PC-9 (cell line): ENCODE data around the gene TTLL5.

Source experiments
- CTCF ChIP-seq: fragments of 200-600 bp; sonication (generic); conservative IDR thresholded peaks from 2 replicates; pipeline ENCODE4 v1.6.1; 2017; ENCODE audit warnings: mixed run types, antibody characterized with exemption, mild to moderate bottlenecking, moderate library complexity
- EZH2 ChIP-seq: fragments of 200-600 bp; sonication (generic); IDR thresholded peaks from 2 replicates; pipeline ENCODE4 v1.8.0; 2017; ENCODE audit warnings: antibody characterized with exemption, low read depth

- TF ChIP-seq CTCF = no peak
- TF ChIP-seq EZH2 = no peak
These were observed 243.3 kb downstream of the TTLL5 start for GRCh38 chr14:75904311-75904710.
